Fibroblast of lung (primary cell): ENCODE measurements around the gene GRIN3B. TPM values are rescaled to one million over a fixed set of nuclear protein-coding genes. Genes with fewer than 3 reads are reported as not detected.

Source experiments
- DNase-seq, 2 donors: peaks; one replicate each; pipeline versions ENCODE4 v3.0.0 to v3.0.0-alpha.2; 2010; ENCODE audit warnings: low read depth in 2 of 2
- H2AFZ ChIP-seq: 2 replicates; pipeline ENCODE4 v1.5.1; 2012; ENCODE audit warnings: low read length, control low read depth, inconsistent platforms
- H3K27ac ChIP-seq: 2 replicates; pipeline ENCODE4 v1.5.1; 2011; ENCODE audit warnings: low read length, control low read depth; ENCODE audit not compliant: insufficient read depth
- H3K27me3 ChIP-seq: 2 replicates; pipeline ENCODE4 v1.5.1; 2011; ENCODE audit warnings: mild to moderate bottlenecking, low read length; ENCODE audit not compliant: control insufficient read depth, insufficient read depth
- H3K36me3 ChIP-seq: 2 replicates; pipeline ENCODE4 v1.5.1; 2011; ENCODE audit warnings: low read length; ENCODE audit not compliant: control insufficient read depth, insufficient read depth
- H3K4me1 ChIP-seq: 2 replicates; pipeline ENCODE4 v1.5.1; 2011; ENCODE audit warnings: low read length; ENCODE audit not compliant: control insufficient read depth, insufficient read depth; ENCODE audit errors: extremely low read depth
- H3K4me2 ChIP-seq: 2 replicates; pipeline ENCODE4 v1.5.1; 2011; ENCODE audit warnings: low read length, control low read depth; ENCODE audit not compliant: insufficient read depth; ENCODE audit errors: extremely low read depth
- H3K4me3 ChIP-seq, 4 experiments: fragments of 200-600 bp in 1 of 4; sonication (generic) in 1 of 4; replicated peaks in 1 of 4; 2 replicates each; pipeline ENCODE4 v1.5.1; 2011 to 2016; ENCODE audit warnings: low read length in 4 of 4, low read depth in 3 of 4, mild to moderate bottlenecking in 3 of 4, control low read depth in 2 of 4, inconsistent platforms in 1 of 4, mixed read lengths in 1 of 4; ENCODE audit not compliant: insufficient read depth in 1 of 4; ENCODE audit errors: control extremely low read depth in 1 of 4
- H3K79me2 ChIP-seq: 2 replicates; pipeline ENCODE4 v1.5.1; 2012; ENCODE audit warnings: mild to moderate bottlenecking, low read length, inconsistent platforms; ENCODE audit not compliant: control insufficient read depth, insufficient read depth
- H3K9ac ChIP-seq: 2 replicates; pipeline ENCODE4 v1.5.1; 2011; ENCODE audit warnings: mild to moderate bottlenecking, low read length, control low read depth; ENCODE audit not compliant: insufficient read depth
- H3K9me3 ChIP-seq: 2 replicates; pipeline ENCODE4 v1.5.1; 2012; ENCODE audit warnings: low read depth, low read length; ENCODE audit not compliant: control insufficient read depth, insufficient read depth
- H4K20me1 ChIP-seq: 2 replicates; pipeline ENCODE4 v1.5.1; 2011; ENCODE audit warnings: low read length; ENCODE audit not compliant: control insufficient read depth, insufficient read depth; ENCODE audit errors: extremely low read depth
- CTCF ChIP-seq, 2 donors: IDR thresholded peaks in 1 of 2; conservative IDR thresholded peaks in 1 of 2; 1 replicate in 1 of 2; 2 replicates in 1 of 2; pipeline ENCODE4 v1.5.1; 2011 to 2012; ENCODE audit warnings: low read length in 2 of 2, control low read depth in 1 of 2, inconsistent platforms in 1 of 2, low read depth in 1 of 2, mild to moderate bottlenecking in 1 of 2
- EZH2 ChIP-seq: IDR thresholded peaks from 2 replicates; pipeline ENCODE4 v1.5.1; 2012; ENCODE audit warnings: low read length, control low read depth, mild to moderate bottlenecking; ENCODE audit errors: missing control alignments
- polyA plus RNA-seq, 2 donors: library from polyadenylated mRNA; depleted of rRNA in 1 of 2; stranded (reverse) in 1 of 2; unstranded in 1 of 2; fragments of >200 nt; gene quantifications; 2 replicates each; pipeline ENCODE4 v1.2.1, GENCODE V29; 2011 to 2012; ENCODE audit warnings: missing spikeins in 1 of 2
- total RNA-seq: library from RNA; depleted of rRNA; stranded (reverse); fragments of >200 nt; gene quantifications from 2 replicates; pipeline ENCODE4 v1.2.1, GENCODE V29; 2014

The GRIN3B gene
- total and polyA plus RNA-seq, 2 donors (not counting 1 experiment from before 2014, with no cell fraction given) = 0.12 to 0.66 TPM

DNA sequence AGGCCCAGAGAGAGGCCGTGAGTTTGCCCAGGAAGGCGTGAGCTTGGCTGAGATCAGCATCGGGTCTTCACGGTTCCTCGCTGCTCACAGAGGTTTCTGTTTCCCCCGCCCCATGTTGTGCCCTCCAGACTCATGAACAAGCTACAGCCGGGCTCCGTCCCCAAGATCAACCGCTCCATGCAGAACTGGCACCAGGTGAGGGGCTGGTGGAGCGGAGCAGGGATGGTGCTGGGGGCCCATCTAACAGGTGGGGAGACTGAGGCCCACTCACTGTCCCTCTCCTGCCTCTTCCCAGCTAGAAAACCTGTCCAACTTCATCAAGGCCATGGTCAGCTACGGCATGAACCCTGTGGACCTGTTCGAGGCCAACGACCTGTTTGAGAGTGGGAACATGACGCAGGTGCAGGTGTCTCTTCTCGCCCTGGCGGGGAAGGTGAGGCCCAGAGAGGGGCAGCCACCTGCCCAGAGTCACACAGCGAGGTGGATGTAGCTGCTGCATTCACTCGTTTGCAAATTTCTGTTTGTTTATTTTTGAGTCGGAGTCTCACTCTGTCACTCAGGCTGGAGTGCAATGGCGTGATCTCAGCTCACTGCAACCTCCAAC is 32.1 kb downstream of the GRIN3B start:
- H3K9me3 ChIP-seq = no peaks in the 10 kb centered on the region
- H3K27me3 ChIP-seq = no peaks in the 10 kb centered on the region
- H4K20me1 ChIP-seq = no peaks in the 10 kb centered on the region
- no peak overlapping the region for H3K4me3 ChIP-seq
- no peak overlapping the region for H3K4me2 ChIP-seq
- no peak overlapping the region for H3K9ac ChIP-seq
- peaks cover 24% of the 10 kb centered on the region for H3K36me3 ChIP-seq
- H3K79me2 ChIP-seq = peaks cover 50% of the 10 kb centered on the region
- TF ChIP-seq CTCF (conservative IDR thresholded peaks at IDR 0.05 in 1 of 2, IDR thresholded peaks at IDR 0.05 in 1 of 2; ENCODE audit: low read depth in 1 of 2, low read length in 2 of 2) = no peak
- no peak for TF ChIP-seq EZH2
- H3K27ac ChIP-seq = no peak overlapping the region
- H3K4me1 ChIP-seq = peaks cover 10% of the 10 kb centered on the region
- H2AFZ ChIP-seq = no peak overlapping the region
- DNase-seq = no peak

DNA sequence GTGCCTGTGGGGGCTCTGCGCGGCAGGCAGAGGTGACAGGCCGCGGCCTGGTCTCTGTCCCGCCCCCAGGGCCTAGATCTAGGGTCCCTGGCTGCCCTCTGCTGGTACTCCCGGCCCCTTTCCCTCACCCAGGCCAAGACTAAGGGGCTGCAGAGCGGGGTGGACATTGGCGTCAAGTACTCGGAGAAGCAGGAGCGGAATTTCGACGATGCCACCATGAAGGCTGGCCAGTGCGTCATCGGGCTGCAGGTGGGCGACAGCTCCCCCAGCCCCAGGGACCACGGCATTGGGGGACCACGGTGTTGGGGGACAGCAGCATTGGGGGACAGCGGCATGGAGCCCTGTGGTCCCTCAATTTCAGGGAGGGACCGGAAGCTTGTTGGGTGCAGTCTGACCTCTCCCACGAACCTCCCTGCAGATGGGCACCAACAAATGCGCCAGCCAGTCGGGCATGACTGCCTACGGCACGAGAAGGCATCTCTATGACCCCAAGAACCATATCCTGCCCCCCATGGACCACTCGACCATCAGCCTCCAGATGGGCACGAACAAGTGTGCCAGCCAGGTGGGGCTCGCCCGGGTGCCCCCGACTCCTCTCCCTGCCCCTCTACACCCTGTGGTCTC is 35.9 kb downstream of the GRIN3B start:
- H3K27me3 ChIP-seq = no peaks in the 10 kb centered on the region
- no peak overlapping the region for H3K27ac ChIP-seq
- peaks cover 26% of the 10 kb centered on the region for H3K36me3 ChIP-seq
- no peak for DNase-seq
- no peak overlapping the region for H3K9ac ChIP-seq
- H3K4me1 ChIP-seq = peaks cover 10% of the 10 kb centered on the region
- no peaks in the 10 kb centered on the region for H3K9me3 ChIP-seq
- H3K4me2 ChIP-seq = no peak overlapping the region
- H4K20me1 ChIP-seq = no peaks in the 10 kb centered on the region
- H2AFZ ChIP-seq = no peak overlapping the region
- no peak for TF ChIP-seq EZH2
- TF ChIP-seq CTCF (conservative IDR thresholded peaks at IDR 0.05 in 1 of 2, IDR thresholded peaks at IDR 0.05 in 1 of 2; ENCODE audit: low read depth in 1 of 2, low read length in 2 of 2) = no peak
- peaks cover 16% of the 10 kb centered on the region for H3K79me2 ChIP-seq
- H3K4me3 ChIP-seq = no peak overlapping the region

DNA sequence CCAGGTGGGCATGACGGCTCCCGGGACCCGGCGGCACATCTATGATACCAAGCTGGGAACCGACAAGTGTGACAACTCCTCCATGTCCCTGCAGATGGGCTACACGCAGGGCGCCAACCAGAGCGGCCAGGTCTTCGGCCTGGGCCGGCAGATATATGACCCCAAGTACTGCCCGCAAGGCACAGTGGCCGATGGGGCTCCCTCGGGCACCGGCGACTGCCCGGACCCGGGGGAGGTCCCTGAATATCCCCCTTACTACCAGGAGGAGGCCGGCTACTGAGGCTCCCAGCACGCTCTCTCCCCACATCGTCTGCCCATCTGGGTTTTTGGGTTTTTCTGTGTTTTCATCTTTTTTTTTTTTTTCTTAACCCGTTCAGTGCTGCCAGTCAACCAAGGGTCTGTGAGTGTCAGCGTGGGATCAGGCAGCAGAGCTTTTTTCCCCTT is 37.4 kb downstream of the GRIN3B start:
- Histone ChIP-seq H4K20me1 (no peaks in the 10 kb centered on the region), H3K36me3 (peaks cover 20% of the 10 kb centered on the region), H2AFZ (no peak overlapping the region), H3K4me1 (peaks cover 20% of the 10 kb centered on the region), H3K4me3 (no peak overlapping the region), H3K4me2 (no peak overlapping the region), H3K79me2 (peaks cover 9% of the 10 kb centered on the region), H3K27me3 (no peaks in the 10 kb centered on the region), H3K9ac (no peak overlapping the region), H3K9me3 (no peaks in the 10 kb centered on the region), H3K27ac (peak overlapping the region; percentile 20)
- DNase-seq = no peak
- no peak for TF ChIP-seq EZH2
- no peak for TF ChIP-seq CTCF (conservative IDR thresholded peaks at IDR 0.05 in 1 of 2, IDR thresholded peaks at IDR 0.05 in 1 of 2; ENCODE audit: low read depth in 1 of 2, low read length in 2 of 2)
